HG03571 (cell line): ENCODE results near the gene PHIP.
A peak's percentile ranks its signal among the peaks of the same experiment; 100 is the strongest.

ENCODE experiments used
- ATAC-seq: cut with Tn5 transposase; IDR thresholded peaks from one replicate; pipeline ENCODE4 v1.9.1; 2021; ENCODE audit not compliant: unreplicated experiment

PHIP gene

DNA sequence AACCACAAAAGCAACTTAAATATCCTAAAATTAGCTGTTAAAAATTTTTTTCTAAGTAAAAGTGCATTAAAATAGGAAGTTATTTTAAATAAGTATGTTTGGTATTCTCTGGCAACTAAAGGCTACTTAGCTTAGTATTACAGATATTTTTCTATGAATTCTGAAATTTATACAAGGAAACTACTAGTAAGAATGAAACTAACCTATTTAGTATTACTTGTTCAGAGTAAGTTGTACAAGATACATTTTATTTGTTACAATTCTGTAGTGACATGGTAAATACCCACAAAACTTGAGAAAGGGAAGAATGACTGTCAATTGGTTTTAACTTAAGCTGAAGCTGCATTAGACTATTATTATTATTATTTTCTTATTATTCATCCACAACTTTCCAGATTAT, 6.5 kb downstream of the PHIP start:
- ATAC-seq, result no peak

DNA sequence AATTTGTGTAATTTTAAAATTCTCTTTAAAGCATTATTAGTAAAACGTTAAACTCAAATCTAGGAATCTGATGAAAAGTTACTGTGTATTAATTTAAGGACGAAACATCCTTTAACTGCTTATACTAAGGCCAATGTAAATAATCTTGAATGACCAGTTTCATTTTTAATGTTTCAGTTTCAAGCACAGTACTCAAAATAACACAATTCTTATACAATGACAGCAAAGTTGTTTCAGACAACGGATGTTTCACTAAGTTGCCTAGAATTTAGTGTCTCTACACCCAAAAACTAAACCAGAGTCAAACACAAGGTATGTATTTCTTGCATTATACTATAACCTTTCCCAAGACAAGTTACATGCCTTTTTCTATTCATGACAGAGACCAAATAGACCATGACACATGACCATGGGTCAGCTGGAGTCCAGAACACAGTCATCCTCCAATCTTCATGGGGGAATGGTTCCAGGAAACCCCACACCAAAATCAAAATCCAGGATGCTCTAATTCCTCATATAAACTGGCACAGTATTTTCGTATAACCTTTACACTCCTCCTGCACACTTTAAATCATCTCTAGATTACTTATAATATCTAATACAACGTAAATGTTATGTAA, 7.7 kb downstream of the PHIP start:
- ATAC-seq, result peak; percentile 74

DNA sequence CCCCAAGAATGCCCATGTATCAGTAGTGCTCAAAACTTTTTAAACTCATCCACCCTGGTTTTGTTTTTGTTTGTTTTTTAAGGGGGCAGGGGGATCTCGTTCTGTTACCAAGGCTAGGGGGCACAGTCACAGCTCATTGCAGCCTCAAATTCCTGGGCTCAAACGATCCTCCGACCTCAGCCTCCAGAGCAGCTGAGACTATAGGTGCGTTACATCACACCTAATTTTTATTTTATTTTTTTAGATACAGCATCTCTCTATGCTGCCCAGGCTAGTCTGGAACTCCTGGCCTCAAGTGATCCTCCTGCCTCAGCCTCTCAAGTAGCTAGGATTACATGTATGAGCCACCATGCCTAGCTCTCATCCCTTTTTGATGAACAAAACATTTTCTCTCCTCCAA, 11.2 kb downstream of the PHIP start:
- ATAC-seq, result no peak

DNA sequence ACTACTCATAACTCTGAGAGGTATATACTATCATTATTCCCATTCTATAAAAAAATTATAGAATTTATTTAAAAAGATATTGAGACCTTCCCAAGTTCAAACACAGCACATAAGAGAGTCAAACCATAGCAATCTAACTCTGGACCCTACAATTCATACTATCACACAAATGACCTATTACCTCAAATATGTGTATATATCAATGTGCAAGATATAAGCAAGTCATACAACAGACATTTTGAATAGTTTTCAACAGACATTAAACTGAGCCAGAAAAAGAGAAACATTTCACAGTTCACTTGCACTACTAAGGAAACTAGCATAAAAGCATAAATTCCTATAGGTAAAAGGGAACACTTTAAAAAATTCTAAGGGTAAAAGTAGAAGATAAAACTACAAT, 11.7 kb downstream of the PHIP start:
- no peak for ATAC-seq

DNA sequence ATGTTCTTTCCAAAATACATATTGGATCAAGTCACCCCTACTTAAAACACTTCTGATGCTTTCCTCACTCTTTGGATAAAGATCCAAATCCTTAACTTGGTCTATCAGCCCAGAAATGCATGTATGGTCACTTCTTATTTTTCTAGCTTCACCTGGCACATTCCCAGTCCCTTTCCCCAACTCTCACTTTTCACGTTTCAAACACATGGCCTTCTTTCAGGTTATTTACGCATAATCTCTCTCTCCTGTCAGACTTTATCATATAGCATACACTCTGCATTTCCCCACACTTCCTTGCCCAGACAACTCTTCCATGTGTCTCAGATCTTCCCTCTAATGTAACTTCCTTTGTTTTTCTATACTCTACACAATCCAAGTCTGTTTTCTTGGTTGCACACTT, 12.8 kb downstream of the PHIP start:
- no peak for ATAC-seq

DNA sequence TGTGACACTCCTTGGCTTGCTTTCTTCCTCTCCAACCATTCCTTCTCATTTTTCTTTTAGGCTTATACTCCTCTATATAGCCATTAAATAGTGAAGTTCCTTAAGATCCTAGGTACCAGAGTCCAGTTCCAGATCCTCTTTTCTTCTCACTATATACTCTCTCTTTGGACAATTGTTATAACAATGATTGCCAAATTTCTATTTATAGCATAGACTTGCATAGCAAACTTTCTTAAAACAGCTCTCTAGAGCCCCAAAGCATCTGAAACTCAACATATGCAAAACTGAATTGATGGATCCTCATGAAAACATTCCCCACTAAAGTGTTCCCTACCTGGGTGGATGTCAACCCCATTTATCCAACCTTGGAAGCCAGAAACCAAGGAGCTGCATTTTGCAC, 13.4 kb downstream of the PHIP start:
- peak; percentile 53 for ATAC-seq

DNA sequence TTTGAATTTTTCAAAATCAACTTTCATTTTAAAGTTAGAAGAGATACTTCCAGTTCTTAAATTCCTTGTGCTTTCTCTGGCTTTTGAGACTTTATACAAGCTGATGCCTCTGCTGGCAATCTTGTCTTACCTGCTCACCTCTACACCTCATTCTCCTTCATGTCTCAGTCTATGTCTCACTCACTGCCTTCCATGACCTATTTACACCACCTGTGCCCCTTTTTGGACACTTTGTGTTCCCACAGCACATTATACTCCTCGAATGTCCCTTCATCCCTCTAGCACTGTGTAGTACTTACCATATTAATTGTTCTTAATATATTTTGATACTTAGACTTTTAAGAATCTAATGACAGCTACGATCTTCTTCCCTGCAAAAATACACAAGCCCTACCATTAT, 15.3 kb downstream of the PHIP start:
- ATAC-seq, result no peak

DNA sequence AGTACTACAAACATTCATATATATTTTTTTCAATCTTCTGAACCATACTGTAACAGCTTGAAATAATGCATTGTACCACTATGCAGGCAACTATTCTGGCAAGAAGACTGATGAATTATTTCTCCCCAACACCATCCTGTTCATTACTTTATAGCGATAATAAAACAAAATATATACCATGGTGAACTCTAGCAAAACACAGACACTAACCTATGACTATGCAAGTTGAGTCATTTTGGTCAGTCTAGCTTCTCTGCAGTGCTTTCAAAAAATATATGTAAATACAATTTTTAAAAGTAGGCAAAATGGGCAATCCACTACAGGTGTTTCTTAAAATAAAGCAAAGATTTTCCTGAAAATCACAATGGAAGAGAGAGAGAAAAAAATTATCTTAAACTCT, 20.3 kb downstream of the PHIP start:
- no peak for ATAC-seq

DNA sequence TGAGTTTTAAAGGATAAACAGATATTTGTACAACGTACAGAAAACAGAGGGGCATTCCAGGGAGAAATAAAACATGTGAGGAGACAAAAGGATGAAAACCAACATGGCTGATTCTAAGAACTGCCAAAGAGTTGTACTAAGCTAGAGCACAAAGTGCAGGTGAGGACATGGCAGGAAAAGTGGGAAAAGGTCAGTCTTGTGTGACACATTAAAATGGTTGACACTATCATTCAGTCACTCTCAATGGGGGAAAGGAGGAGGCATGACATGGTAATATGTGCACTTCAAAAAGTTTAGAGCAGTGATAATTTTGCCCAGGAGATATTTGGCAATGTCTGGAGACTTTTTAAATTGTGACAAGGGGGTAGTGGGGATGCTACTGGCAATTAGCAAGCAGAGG, 21.8 kb downstream of the PHIP start:
- ATAC-seq, result no peak

DNA sequence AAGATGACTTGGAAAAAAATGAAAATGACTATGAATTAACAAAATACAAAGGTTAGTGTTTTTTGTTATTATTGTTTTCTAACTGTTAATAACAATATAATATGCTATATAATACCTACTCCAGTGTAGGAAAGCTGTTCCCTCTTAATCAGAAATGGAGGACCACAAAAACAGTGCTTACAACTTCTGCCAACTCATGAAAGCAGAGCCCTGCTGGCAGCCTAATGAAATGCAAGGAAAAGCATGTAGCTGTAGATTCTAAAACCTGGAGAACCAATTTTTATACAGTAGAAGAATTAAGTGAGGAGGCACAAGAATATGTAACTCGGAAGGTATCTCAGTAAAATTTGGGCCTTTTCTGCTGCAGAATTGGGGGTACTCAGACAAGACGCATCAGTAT, 29.4 kb downstream of the PHIP start:
- no peak for ATAC-seq

DNA sequence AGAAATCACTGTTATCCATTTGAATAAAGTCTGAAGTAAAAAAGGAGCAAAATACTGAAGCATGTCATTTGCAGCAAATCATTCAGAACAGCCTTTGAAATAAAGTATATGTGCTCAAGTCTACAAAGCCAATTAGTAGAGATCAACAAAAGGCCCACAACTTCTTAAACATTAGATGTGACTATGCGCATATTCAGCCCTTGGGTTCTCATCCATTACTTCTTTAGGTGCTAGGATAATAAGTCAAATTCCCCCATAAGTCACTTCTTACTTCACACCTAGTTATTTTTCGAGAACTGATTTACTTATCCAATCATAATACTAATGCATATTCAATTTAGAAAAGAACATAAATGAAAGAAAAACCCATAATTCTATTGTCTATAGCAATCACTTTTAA, 31.0 kb downstream of the PHIP start:
- ATAC-seq, result no peak

DNA sequence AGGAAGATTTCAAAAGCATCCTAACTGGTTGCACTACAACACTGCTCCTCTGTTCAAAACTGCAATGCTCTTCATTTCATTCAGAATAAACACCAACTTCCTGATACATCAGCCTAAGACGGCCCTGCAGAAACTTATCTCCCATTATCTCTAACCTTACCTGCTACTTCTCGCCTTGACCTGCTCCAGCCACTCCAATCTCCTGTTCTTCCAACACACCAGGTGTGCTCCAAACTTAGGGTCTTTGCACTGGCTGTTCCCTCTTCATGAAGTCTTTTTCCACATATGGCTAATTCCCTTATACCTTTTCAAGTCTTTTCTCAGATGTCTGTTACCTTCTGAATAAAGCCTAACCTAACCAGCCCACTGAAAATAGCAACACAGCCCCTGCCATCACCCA, 32.1 kb downstream of the PHIP start:
- no peak for ATAC-seq

DNA sequence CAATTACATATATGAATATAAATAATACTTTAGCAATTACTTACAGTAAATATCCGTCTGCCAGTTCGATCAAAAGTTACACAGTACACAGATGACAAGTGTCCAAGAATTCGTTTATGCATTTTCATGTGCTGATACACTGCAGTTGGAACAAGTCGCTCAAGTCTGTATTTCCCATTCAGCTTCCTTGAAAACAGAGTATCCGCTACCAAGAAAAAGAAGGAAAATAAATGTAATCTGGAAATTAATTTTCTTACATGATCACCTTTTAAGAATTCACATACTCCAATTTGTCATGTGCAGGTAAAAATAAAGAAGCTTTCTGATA, 35.3 kb downstream of the PHIP start:
- ATAC-seq, result no peak

DNA sequence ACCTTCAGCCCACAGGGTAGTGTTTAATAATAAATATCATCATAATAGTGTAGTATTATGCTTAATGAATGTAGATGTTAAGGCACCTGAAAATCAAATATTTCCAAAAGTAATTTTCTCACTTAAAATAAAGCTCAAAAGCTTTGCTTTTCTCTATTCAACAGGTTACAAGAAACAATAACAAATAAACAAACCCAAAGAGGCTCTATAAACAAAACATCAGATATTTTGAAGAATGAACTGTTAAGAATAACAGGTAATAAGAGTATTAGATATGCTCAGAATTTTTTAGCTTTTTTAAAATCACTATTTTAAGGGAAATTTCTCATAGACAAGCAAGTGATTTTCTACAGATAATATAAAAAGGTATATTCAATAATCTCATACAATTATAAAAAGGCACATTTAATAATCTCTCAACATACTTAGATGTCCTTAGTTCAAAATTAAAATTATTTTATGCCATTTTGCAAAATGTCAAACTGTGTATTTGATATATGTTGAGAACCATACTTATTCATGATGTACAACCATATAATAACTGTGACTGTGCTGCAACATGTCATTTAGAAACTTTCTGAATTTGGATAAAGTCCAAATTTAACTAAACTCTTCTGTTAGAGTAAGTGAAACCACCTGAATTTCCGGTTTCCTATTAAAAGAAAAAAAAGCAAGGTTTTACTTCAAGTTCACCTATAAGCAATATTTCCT, 35.8 kb downstream of the PHIP start:
- ATAC-seq, result peak; percentile 86

DNA sequence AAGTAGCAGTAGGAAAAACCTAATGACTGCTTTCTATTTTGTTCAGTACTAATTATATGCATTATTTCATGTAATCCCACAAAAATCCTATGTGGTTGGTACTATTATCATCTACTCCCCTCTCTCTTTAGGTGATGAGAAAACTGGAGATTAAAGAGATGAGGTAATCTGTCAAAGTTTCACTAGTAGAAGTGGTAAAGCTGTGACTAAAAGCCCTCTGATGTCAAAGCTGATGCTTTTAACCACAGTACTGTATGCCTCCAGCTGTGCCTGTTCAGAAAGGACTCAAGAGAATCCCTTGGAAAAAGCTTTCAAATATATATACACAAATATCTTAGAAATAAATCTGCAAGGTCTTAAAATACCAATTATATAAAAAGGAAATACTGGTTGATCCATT, 38.0 kb downstream of the PHIP start:
- ATAC-seq, result peak; percentile 46

DNA sequence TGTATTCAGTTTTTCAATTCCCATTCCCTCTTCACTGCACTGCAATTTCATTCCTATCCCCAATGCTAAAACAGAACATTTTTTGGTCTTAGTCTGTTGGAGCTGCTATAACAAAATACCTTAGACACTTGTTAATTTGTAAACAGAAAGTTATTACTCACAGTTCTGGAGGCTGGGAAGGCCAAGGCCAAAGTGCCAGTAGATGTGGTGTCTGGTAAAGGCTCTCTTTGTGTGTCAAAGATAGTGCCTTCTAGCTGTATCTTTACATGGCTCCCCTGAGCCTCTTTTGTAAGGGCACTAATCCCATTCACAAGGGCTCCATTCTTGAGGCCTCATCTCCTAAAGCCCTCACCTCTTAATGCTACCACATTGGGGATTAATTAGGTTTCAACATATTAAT, 40.0 kb downstream of the PHIP start:
- no peak for ATAC-seq

DNA sequence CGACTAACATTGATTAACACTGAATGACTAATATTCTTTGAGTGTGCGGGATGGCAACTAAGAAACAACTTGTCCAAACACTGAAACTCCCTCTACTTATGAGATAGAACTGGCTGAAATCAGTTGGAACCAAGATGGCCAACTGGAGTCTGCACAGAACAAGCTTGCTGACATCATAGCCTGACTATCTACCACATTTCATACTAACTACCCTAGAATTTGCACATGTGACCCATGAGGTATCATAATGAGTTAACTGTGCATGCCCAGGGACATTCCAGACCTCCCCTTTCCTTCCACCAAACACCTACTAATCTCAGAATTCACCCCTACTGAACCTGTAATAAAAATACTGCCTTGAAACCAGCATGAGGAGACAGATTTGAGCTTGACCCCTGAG, 43.2 kb downstream of the PHIP start:
- ATAC-seq, result no peak

DNA sequence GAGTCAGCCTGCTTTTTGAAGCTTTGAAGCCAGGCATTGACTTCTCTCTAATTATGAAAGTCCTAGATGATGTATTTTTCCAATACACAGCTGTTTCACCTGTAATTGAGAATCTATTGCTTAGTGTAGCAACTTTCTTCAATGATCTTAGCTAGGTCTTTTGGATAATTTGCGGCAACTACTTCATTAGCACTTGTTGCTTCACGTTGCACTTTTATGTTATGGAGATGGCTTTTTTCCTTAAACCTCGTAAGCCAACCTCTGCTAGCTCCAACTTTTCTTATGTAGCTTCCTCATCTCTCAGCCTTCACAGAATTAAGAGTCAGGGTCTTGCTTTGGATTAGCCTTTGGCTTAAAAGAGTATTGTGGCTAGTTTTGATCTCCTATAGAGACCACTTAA, 44.8 kb downstream of the PHIP start:
- no peak for ATAC-seq

DNA sequence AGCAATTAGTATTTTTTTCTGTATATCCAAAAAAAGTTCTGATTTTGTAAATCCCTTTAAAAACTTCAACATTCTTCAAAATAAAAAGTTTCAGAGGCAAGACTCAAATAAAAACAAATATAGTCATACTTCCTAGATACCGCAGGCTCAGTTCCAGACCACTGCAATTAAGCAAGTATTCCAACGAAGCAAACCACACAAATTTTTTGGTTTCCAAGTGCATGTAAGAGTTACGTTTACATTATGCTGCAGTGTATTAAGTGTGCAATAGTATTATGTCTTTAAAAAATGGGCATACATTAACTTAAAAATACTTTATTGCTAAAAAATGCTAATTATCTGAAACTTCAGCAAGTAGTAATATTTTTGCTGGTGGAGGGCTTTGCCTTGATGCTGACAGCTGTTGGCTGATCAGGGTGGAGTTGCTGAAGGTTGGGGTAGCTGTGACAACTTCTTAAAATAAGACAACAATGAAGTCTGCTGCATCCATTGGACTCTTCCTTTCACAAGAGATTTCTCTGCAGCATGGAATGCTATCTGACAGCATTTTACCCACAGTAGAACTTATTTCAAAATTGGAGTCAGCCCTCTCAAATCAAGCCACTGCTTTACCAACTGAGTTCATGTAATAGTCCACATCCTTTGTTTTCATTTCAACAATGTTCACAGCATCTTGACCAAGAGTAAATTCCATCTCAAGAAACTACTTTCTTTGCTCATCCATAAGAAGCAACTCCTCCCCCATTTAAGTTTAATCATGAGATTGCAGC, 46.0 kb downstream of the PHIP start:
- ATAC-seq, result no peak

DNA sequence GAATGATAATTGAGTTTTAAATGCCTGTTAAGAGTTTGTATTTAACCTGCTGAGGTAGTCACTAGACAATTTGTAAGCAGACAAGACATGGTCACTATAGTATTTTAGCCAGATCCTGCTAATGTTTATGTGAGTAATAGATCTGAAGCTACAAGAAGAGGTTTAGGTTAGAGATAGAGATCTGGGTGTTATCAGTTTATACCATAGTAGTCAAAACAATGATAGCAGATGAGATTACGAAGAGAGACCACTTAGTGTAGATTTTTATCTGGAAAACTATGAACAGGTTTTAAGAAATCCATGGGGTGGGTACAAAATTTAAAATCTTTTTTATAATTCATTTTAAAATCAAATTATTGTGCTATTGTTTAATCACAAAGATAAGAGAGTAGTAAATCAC, 47.5 kb downstream of the PHIP start:
- no peak for ATAC-seq

DNA sequence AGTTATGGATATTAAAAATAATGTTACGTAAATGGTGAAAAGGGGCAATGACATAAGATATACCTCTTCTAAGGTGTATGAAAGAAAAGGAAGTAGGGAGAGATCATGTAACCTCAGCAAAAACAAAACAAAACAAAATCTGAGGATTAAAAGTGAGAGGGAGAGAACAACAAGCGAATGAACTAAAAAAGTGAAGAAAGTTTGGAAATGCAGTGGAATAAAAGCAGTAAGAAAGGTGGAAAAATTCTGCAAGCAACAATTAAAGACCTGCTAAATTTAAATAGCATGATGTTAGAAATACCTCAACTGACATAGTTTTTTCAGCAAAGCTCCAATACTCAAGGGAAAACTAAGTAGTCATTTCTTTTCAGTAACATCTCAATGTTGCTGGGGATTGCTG, 48.0 kb downstream of the PHIP start:
- no peak for ATAC-seq

DNA sequence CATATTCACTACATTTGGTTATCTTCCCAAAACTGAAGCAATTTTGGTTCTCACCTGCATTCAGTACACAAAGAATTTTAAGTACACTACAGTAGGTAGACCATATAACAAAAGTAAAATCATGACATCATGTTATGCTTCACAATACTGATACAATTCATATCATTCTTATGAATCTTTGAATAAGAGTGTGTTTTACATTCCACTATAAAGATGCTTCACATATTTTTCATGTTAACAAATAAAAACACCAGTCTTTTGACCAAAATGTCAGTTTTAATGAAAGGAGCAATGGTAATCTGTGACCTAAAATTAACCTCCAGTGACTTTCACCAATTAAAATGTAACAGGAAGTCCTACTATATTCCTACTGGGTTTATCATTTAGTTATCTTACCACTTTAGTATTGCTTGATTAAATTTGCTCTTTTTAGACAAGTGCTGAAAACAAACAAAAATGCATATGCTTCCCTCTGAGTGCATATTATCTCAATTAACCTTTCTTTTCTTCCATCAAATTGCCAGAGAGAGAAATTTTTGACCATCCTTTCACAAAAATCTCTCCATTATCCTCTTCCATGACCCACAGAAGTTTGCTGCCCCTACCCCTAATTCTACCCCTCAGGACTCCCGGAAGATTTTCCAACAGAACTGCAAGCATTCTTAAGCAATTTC, 49.3 kb downstream of the PHIP start:
- no peak for ATAC-seq
